GM13977 (cell line): ENCODE measurements around the gene SH3RF2.

Experiments
- DNase-seq: peaks from one replicate; pipeline ENCODE4 v3.0.0; 2012; ENCODE audit warnings: low spot score
- in situ Hi-C: fragments of 300-500 bp; cut with MboI; formaldehyde crosslinking; loops from one replicate; pipeline ENCODE4 v1.12.0; 2022; ENCODE audit warnings: low sequenced_read_pairs, low pct_unique_long_range_greater_than_20kb, mixed read lengths, inconsistent platforms; ENCODE audit not compliant: unreplicated experiment
- TF ChIP-seq, protein P1 (sequence below): IDR thresholded peaks from 2 replicates; pipeline ENCODE4 v1.5.1; 2012; ENCODE audit warnings: mild to moderate bottlenecking, control low read depth; ENCODE audit not compliant: insufficient read depth; ENCODE audit errors: extremely low read depth, missing control alignments

The SH3RF2 gene

DNA sequence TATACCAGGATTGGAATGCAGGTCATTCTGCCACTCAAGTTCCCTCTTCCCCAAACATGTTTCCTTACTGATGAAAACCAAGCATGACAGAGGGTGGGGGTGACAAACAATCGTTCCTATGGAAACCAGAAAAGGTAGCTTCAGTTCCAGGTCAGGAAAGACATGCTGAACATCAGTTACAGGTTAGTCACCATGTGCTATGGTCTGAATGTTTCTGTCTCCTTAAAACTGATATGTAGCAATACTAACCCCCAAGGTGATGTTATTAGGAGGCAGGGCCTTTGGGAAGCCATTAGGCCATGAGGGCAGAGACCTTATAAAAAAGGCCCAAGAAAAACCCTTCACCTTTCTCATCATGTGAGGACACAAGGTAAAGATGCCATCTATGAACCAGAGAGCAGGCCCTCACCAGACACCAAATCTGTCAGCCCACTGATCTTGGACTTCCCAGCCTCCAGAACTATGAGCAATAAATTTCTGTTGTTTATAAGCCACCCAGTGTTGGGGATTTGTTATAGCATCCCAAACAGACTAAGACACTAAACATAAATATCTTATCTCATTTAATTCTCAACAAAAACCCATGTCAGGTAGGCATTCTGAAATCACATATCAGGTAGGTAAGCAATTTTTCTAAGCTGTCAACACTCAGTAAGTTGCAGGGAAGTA, 15.7 kb upstream of the SH3RF2 start:
- no peak for DNase-seq
- in situ Hi-C loops: no loop called here
- TF ChIP-seq, protein P1, sequence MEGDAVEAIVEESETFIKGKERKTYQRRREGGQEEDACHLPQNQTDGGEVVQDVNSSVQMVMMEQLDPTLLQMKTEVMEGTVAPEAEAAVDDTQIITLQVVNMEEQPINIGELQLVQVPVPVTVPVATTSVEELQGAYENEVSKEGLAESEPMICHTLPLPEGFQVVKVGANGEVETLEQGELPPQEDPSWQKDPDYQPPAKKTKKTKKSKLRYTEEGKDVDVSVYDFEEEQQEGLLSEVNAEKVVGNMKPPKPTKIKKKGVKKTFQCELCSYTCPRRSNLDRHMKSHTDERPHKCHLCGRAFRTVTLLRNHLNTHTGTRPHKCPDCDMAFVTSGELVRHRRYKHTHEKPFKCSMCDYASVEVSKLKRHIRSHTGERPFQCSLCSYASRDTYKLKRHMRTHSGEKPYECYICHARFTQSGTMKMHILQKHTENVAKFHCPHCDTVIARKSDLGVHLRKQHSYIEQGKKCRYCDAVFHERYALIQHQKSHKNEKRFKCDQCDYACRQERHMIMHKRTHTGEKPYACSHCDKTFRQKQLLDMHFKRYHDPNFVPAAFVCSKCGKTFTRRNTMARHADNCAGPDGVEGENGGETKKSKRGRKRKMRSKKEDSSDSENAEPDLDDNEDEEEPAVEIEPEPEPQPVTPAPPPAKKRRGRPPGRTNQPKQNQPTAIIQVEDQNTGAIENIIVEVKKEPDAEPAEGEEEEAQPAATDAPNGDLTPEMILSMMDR: no peak

DNA sequence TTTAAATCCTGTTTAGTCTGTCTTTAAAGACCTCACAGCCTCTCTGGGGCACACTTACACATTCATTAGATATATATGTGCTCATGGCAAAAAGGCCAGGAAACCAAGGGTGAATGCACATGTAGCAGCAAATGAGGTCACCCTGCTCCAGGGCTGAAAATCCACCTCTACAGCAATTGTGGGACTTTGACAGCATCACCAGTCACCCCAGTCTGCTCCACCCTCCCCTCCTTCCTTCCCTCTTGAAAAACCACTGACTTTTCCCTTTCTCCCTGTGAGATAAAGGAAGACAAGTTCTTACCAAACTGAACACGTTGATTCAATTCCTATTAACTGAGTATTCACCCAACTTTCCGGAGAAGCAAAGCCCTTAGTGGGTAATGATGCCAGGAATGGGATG, 15.2 kb upstream of the SH3RF2 start:
- in situ Hi-C loops: no loop called here
- DNase-seq: no peak
- TF ChIP-seq, protein P1: no peak

GRCh38 chr5:145922059-145922458, 14.3 kb upstream of the SH3RF2 start:
- TF ChIP-seq, protein P1: no peak
- DNase-seq: no peak
- in situ Hi-C loops: no loop called here

DNA sequence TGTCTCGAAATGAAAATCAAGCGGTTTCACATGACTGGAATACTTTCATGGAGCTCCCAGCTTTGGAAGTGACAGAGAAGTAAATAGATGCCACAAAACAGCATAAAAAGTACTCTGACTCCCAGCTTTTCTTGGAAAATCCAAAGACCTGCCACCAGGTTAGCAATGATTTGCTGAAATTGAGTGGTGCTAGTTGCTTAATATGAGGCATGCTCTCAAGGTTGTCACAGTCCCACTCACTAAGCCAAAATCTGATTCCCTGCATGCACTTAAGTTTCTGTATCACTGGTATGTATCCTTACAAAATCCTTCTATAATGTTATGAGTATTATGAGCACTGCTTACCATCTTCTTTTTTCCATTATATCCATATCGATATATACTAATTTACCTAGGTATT, 13.0 kb upstream of the SH3RF2 start:
- DNase-seq: no peak
- in situ Hi-C loops: no loop called here
- TF ChIP-seq, protein P1: no peak

GRCh38 chr5:145924849-145925248, 11.5 kb upstream of the SH3RF2 start:
- DNase-seq: no peak
- in situ Hi-C loops: no loop called here
- TF ChIP-seq, protein P1: no peak

DNA sequence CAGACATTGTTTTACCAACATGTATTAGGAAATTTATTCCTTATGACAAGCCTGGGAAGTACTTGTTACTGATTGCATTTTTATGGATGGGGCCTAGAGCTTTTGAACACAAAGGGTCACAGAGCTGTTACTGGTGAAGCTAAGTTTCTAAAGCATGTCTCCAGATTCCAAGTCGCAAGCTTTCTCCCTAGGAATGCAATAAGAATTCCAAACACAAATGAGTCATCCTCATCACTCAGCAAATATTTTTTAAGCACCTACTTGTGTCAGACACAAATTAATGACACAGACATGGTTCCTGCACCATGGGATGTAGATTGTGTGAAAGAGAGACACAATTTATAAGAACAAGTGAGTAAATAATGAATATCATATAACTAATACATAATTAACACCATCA, 11.0 kb upstream of the SH3RF2 start:
- DNase-seq: no peak
- in situ Hi-C loops: no loop called here
- TF ChIP-seq, protein P1: no peak
